ENCODE results near the gene DOCK3. TPM values are rescaled to one million over a fixed set of nuclear protein-coding genes. Genes with fewer than 3 reads are reported as not detected.

Gene DOCK3
- total and polyA plus RNA-seq, 10 donors = 0.08 to 2.1 (median 0.44) TPM

DNA sequence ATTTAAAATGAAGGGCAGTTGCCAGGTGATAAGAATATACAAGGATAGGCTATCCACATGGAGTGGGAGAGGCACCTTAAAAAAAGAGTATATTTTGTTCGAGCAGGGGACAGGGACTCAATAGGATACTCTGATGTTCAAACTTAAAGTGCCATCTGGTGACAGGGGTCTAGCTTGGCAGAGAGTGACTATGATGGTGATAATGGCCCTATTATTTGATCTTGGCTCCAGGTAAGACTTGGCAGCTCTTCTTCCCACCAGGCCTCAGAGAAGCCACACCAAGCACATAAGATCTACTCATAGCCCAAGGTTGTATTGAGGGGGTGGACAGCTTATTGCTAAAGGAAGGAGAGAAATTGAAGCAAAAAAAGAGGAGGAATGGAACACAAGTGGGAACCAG lies 601.3 kb downstream of the DOCK3 start:
- H3K27me3 ChIP-seq (replicated peaks in 1 of 7) = peaks cover 0 to 3% (median 0%) of the 10 kb centered on the region in 7 donors
- H3K27ac ChIP-seq = no peak overlapping the region
- no peak for DNase-seq
- 62 to 77% (median 70%) methylated on average over 1 of the region's 1 CpG for WGBS, 5 donors
- no peaks in the 10 kb centered on the region for H3K9me3 ChIP-seq
- intact Hi-C loops (cut with DNase I; ENCODE audit: low total_unique reads) = no loop called here
- no peak overlapping the region for H3K4me3 ChIP-seq
- no peak for TF ChIP-seq POLR2AphosphoS5 (IDR thresholded peaks at IDR 0.05)
- TF ChIP-seq POLR2A (IDR thresholded peaks at IDR 0.05) = no peak
- TF ChIP-seq, protein P1, sequence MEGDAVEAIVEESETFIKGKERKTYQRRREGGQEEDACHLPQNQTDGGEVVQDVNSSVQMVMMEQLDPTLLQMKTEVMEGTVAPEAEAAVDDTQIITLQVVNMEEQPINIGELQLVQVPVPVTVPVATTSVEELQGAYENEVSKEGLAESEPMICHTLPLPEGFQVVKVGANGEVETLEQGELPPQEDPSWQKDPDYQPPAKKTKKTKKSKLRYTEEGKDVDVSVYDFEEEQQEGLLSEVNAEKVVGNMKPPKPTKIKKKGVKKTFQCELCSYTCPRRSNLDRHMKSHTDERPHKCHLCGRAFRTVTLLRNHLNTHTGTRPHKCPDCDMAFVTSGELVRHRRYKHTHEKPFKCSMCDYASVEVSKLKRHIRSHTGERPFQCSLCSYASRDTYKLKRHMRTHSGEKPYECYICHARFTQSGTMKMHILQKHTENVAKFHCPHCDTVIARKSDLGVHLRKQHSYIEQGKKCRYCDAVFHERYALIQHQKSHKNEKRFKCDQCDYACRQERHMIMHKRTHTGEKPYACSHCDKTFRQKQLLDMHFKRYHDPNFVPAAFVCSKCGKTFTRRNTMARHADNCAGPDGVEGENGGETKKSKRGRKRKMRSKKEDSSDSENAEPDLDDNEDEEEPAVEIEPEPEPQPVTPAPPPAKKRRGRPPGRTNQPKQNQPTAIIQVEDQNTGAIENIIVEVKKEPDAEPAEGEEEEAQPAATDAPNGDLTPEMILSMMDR (IDR thresholded peaks at IDR 0.05 in 8 of 11, conservative IDR thresholded peaks at IDR 0.05 in 3 of 11) = no peak
- no peaks in the 10 kb centered on the region for H3K36me3 ChIP-seq
- no peaks in the 10 kb centered on the region for H3K4me1 ChIP-seq

DNA sequence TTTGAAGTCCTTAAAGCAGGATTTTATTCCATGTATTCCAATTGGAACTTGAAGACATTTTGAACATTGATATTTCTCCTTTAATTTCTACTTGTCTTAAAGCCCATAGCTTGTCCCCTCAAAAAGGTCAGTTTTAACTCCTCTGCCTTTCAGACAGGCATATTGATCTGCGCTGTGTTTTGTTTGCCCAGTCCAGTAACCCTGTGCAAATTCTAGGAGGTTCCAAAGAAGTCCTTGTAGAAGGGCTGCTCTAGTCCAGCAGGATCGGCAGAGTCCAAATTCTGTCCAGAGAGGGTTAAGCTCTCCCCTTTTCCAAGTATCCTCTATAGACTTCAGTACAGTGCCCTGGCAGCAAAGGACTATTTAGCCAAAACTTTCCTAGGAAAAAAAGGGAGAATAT lies 604.7 kb downstream of the DOCK3 start:
- DNase-seq = no peak
- intact Hi-C loops (cut with DNase I; ENCODE audit: low total_unique reads) = no loop called here
- Histone ChIP-seq H3K9me3 (no peaks in the 10 kb centered on the region), H3K4me1 (no peaks in the 10 kb centered on the region), H3K4me3 (no peak overlapping the region), H3K36me3 (no peaks in the 10 kb centered on the region), H3K27me3 (replicated peaks in 1 of 7) (peaks cover 0 to 3% (median 0%) of the 10 kb centered on the region in 7 donors), H3K27ac (no peak overlapping the region)
- 89 to 98% (median 91%) methylated on average over 2 of the region's 2 CpGs for WGBS, 5 donors
- TF ChIP-seq, protein P1 (IDR thresholded peaks at IDR 0.05 in 8 of 11, conservative IDR thresholded peaks at IDR 0.05 in 3 of 11) = no peak
- no peak for TF ChIP-seq POLR2A (IDR thresholded peaks at IDR 0.05)
- TF ChIP-seq POLR2AphosphoS5 (IDR thresholded peaks at IDR 0.05) = no peak

DNA sequence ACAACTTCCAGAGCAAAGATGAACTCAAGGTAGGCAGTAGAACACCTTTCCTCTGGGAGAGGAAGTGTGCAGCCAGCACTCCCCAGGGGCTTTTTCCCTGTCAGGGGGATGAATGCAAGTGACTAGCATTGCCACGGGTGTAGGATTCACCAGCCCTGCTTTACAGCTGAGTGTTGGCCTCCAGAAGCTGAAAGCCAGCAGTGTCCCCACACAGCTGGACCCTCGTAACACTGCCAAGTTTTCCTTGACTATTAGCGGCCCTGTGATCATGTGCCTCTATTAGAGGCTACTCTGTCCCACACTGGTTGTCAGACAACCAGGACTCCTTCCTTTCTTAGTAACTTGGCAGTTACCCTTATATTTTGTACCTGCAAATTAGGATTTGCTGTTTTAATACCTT lies 605.4 kb downstream of the DOCK3 start:
- no peak overlapping the region for H3K4me3 ChIP-seq
- no peak overlapping the region for H3K27ac ChIP-seq
- TF ChIP-seq, protein P1 (IDR thresholded peaks at IDR 0.05 in 8 of 11, conservative IDR thresholded peaks at IDR 0.05 in 3 of 11) = no peak
- TF ChIP-seq POLR2AphosphoS5 (IDR thresholded peaks at IDR 0.05) = no peak
- TF ChIP-seq POLR2A (IDR thresholded peaks at IDR 0.05) = no peak
- intact Hi-C loops (cut with DNase I; ENCODE audit: low total_unique reads) = no loop called here
- H3K9me3 ChIP-seq = peaks cover 0 to 6% (median 0%) of the 10 kb centered on the region in 8 donors
- no peak for DNase-seq
- H3K4me1 ChIP-seq = no peaks in the 10 kb centered on the region
- H3K27me3 ChIP-seq (replicated peaks in 1 of 7) = peaks cover 0 to 3% (median 0%) of the 10 kb centered on the region in 7 donors
- no peaks in the 10 kb centered on the region for H3K36me3 ChIP-seq
- 67 to 87% (median 77%) methylated on average over 3 of the region's 3 CpGs for WGBS, 5 donors

DNA sequence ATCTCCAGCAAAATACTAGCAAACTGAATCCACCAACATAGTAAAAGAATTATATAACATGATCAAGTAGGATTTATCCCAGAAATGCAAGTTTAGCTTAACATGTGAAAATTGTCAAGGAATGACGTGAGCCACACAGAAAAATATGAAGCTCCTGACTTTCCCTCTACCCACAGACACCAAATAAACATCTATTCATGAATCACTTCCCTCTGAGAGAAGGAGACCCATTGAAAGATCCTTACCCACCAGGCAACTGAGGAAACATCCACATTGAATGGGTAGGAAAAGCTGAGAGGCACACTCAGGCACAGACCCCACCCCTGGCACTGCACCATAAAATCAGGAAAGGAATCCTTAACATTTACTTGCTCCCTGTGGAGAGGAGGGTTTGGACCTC lies 608.2 kb downstream of the DOCK3 start:
- Histone ChIP-seq H3K9me3 (peaks cover 0 to 33% (median 22%) of the 10 kb centered on the region in 8 donors), H3K27ac (no peak overlapping the region), H3K4me3 (no peak overlapping the region), H3K4me1 (no peaks in the 10 kb centered on the region), H3K27me3 (replicated peaks in 1 of 7) (no peaks in the 10 kb centered on the region), H3K36me3 (no peaks in the 10 kb centered on the region)
- DNase-seq = no peak
- TF ChIP-seq, protein P1 (IDR thresholded peaks at IDR 0.05 in 8 of 11, conservative IDR thresholded peaks at IDR 0.05 in 3 of 11) = no peak
- no peak for TF ChIP-seq POLR2A (IDR thresholded peaks at IDR 0.05)
- no peak for TF ChIP-seq POLR2AphosphoS5 (IDR thresholded peaks at IDR 0.05)
- 64 to 76% (median 69%) methylated on average over 1 of the region's 1 CpG for WGBS, 5 donors
- intact Hi-C loops (cut with DNase I; ENCODE audit: low total_unique reads) = no loop called here

Measured in spleen (tissue), 11 donors.